CD4-positive, alpha-beta T cell (primary cell): Measurements from ENCODE around the gene STAT5B. TPM values are rescaled to one million over a fixed set of nuclear protein-coding genes. Genes with fewer than 3 reads are reported as not detected.

Experiments used
- ATAC-seq: fragments of 200-7000 bp; cut with Tn5 transposase; one replicate; pipeline ENCODE4 v1.10.0; 2022; ENCODE audit warnings: mild to moderate bottlenecking; ENCODE audit not compliant: poor library complexity
- CTCF ChIA-PET: fragments of 350-600 bp; sonication (Branson Sonifier 250); formaldehyde crosslinking; loops from one replicate; lab custom pipeline; 2021; ENCODE audit warnings: antibody characterized with exemption, inconsistent platforms; lab: Charles Lee
- POLR2A ChIA-PET: fragments of 350-600 bp; sonication (Branson Sonifier 250); formaldehyde crosslinking; loops from one replicate; lab custom pipeline; 2021; ENCODE audit warnings: antibody characterized with exemption, inconsistent platforms; lab: Charles Lee
- DNase-seq, 14 experiments: peaks; one replicate each; pipeline ENCODE4 v3.0.0-alpha.2; 2013 to 2020; ENCODE audit warnings: mixed read lengths in 2 of 14
- H3K27ac ChIP-seq, 2 donors: one replicate each; pipeline versions ENCODE4 v1.5.1 to v1.7.0; 2013; ENCODE audit warnings: low read length in 2 of 2, low read depth in 1 of 2, mild to moderate bottlenecking in 1 of 2
- H3K27me3 ChIP-seq, 2 experiments: 1 replicate in 1 of 2; 2 replicates in 1 of 2; pipeline versions ENCODE4 v1.6.1 to v1.7.0; 2013; ENCODE audit warnings: low read length in 2 of 2, control low read depth in 1 of 2, mild to moderate bottlenecking in 1 of 2, moderate library complexity in 1 of 2; ENCODE audit not compliant: insufficient read depth in 2 of 2, control insufficient read depth in 1 of 2
- H3K36me3 ChIP-seq: one replicate; pipeline ENCODE4 v1.6.1; 2013; ENCODE audit warnings: low read length, control low read depth; ENCODE audit not compliant: insufficient read depth
- H3K4me1 ChIP-seq: one replicate; pipeline ENCODE4 v1.6.1; 2013; ENCODE audit warnings: low read length, control low read depth; ENCODE audit not compliant: insufficient read depth
- H3K4me3 ChIP-seq: one replicate; pipeline ENCODE4 v1.5.1; 2013; ENCODE audit warnings: mild to moderate bottlenecking, low read length, moderate library complexity
- H3K9me3 ChIP-seq, 2 experiments: 1 replicate in 1 of 2; 2 replicates in 1 of 2; pipeline versions ENCODE4 v1.6.1 to v1.7.0; 2013; ENCODE audit warnings: low read length in 2 of 2, mild to moderate bottlenecking in 2 of 2, control low read depth in 1 of 2, moderate library complexity in 1 of 2; ENCODE audit not compliant: control insufficient read depth in 1 of 2, insufficient read depth in 1 of 2
- H3K27ac Mint-ChIP-seq: one replicate; pipeline ENCODE4 v1.8.0; 2020; ENCODE audit warnings: mixed read lengths
- H3K27me3 Mint-ChIP-seq: one replicate; pipeline ENCODE4 v1.8.0; 2021; ENCODE audit warnings: mixed read lengths
- H3K36me3 Mint-ChIP-seq: one replicate; pipeline ENCODE4 v1.8.0; 2021; ENCODE audit warnings: low read depth, mixed read lengths
- H3K4me1 Mint-ChIP-seq: one replicate; pipeline ENCODE4 v1.8.0; 2021; ENCODE audit warnings: low read depth, mixed read lengths
- H3K4me3 Mint-ChIP-seq: one replicate; pipeline ENCODE4 v1.8.0; 2020; ENCODE audit warnings: mild to moderate bottlenecking, mixed read lengths
- H3K9me3 Mint-ChIP-seq: one replicate; pipeline ENCODE4 v1.8.0; 2020; ENCODE audit warnings: mixed read lengths
- CTCF ChIP-seq: fragments of 200-600 bp; IDR thresholded peaks from one replicate; pipeline ENCODE4 v1.8.0; 2022; ENCODE audit warnings: antibody characterized with exemption, mild to moderate bottlenecking
- intact Hi-C, 2 experiments: fragments of 100-400 bp; cut with DNase I in 1 of 2; cut with micrococcal nuclease in 1 of 2; formaldehyde crosslinking; loops; one replicate each; pipeline versions ENCODE4 v1.15.1 to v1.9.0; 2023 to 2025; cut with DNase I, micrococcal nuclease
- total RNA-seq, 174 experiments: library from RNA in 2 of 174; stranded (reverse) in 2 of 174; gene quantifications; one replicate each; pipeline ENCODE4 v1.2.3 and lab custom pipeline; 2021 to 2026

The STAT5B gene
- total RNA-seq, 2 experiments from 2014 or later = 99.4 to 104 TPM

- Mint-ChIP-seq H3K27me3 (no peaks in the 10 kb centered on the region), H3K27ac (peak overlapping the region; percentile 82), H3K4me1 (peaks cover 70% of the 10 kb centered on the region), H3K9me3 (no peaks in the 10 kb centered on the region), H3K4me3 (peak overlapping the region; percentile 77), H3K36me3 (peaks cover 76% of the 10 kb centered on the region)
- peaks cover 69% of the 10 kb centered on the region for H3K36me3 ChIP-seq
- POLR2A ChIA-PET = interaction anchor here (1.1 to 9.3 kb wide), 5 partner anchors 22 to 88 kb away, joined by 3 to 75 read pairs (median 10); partner anchors contain the start of genes STAT3 and STAT5A
- CTCF ChIA-PET = interaction anchor here (1.1 to 15.7 kb wide), 3 partner anchors 14 to 95 kb away, joined by 3 to 187 read pairs (median 53); no protein-coding TSS in a partner anchor
- peak overlapping the region in 1 of 2 donors; percentile 64 for H3K27ac ChIP-seq
- no peaks in the 10 kb centered on the region for H3K27me3 ChIP-seq
- DNase-seq = no peak
- H3K9me3 ChIP-seq = peaks cover 0 to 3% of the 10 kb centered on the region in 2 experiments
- peaks cover 74% of the 10 kb centered on the region for H3K4me1 ChIP-seq
- intact Hi-C loops = no loop called here
- no peak for TF ChIP-seq CTCF
- no peak for ATAC-seq
- H3K4me3 ChIP-seq = no peak overlapping the region
Observed at GRCh38 chr17:42309986-42310786, 34.0 kb upstream of the STAT5B start.

GRCh38 chr17:42309142-42309541 lies 33.0 kb upstream of the STAT5B start:
- Histone ChIP-seq H3K27me3 (no peaks in the 10 kb centered on the region), H3K4me3 (no peak overlapping the region), H3K9me3 (peaks cover 0 to 6% of the 10 kb centered on the region in 2 experiments), H3K27ac (no peak overlapping the region), H3K4me1 (peaks cover 64% of the 10 kb centered on the region), H3K36me3 (peaks cover 74% of the 10 kb centered on the region)
- Mint-ChIP-seq H3K4me3 (no peak overlapping the region), H3K36me3 (peaks cover 84% of the 10 kb centered on the region), H3K27ac (peak overlapping the region; percentile 73), H3K4me1 (peaks cover 66% of the 10 kb centered on the region), H3K9me3 (no peaks in the 10 kb centered on the region), H3K27me3 (no peaks in the 10 kb centered on the region)
- no peak for DNase-seq
- ChIA-PET CTCF (interaction anchor here (1.1 kb wide), 1 partner anchor 87 kb away, joined by 3 read pairs; no protein-coding TSS in a partner anchor), POLR2A (interaction anchor here (0.9 to 9.3 kb wide), 6 partner anchors 21 to 343 kb away, joined by 3 to 75 read pairs (median 6); partner anchors contain the start of genes CNP, STAT3 and STAT5A)
- TF ChIP-seq CTCF = no peak
- no peak for ATAC-seq
- intact Hi-C loops = no loop called here

GRCh38 chr17:42308446-42308845 lies 32.3 kb upstream of the STAT5B start:
- peaks cover 57% of the 10 kb centered on the region for H3K4me1 ChIP-seq
- H3K27me3 ChIP-seq = no peaks in the 10 kb centered on the region
- H3K4me3 ChIP-seq = no peak overlapping the region
- peaks cover 74% of the 10 kb centered on the region for H3K36me3 ChIP-seq
- H3K9me3 Mint-ChIP-seq = no peaks in the 10 kb centered on the region
- ATAC-seq (no peak), DNase-seq (no peak)
- intact Hi-C loops = no loop called here
- no peaks in the 10 kb centered on the region for H3K27me3 Mint-ChIP-seq
- no peak overlapping the region for H3K4me3 Mint-ChIP-seq
- peaks cover 84% of the 10 kb centered on the region for H3K36me3 Mint-ChIP-seq
- ChIA-PET POLR2A (interaction anchor here (0.9 to 9.3 kb wide), 5 partner anchors 20 to 342 kb away, joined by 3 to 75 read pairs (median 3); partner anchors contain the start of genes CNP, STAT3 and STAT5A), CTCF (no interaction called here)
- H3K27ac Mint-ChIP-seq = peak overlapping the region; percentile 73
- no peak for TF ChIP-seq CTCF
- H3K4me1 Mint-ChIP-seq = peaks cover 59% of the 10 kb centered on the region
- H3K9me3 ChIP-seq = peaks cover 0 to 6% of the 10 kb centered on the region in 2 experiments
- no peak overlapping the region for H3K27ac ChIP-seq
